HTR-8/SVneo (cell line): Measurements from ENCODE around the gene RNFT2.

Experiments
- DNase-seq: peaks from one replicate; pipeline ENCODE4 v3.0.0; 2011; ENCODE audit warnings: low spot score, mixed read lengths; ENCODE audit not compliant: insufficient read length
- FAIRE-seq: peaks from 2 replicates; lab custom pipeline; 2011; peaks lifted over from hg19 to GRCh38; lab: Jason Lieb, UNC

The RNFT2 gene

GRCh38 chr12:116818948-116819832 lies 81.1 kb downstream of the RNFT2 start:
- DNase-seq: peak; percentile 95
- FAIRE-seq: peak; percentile 85

DNA sequence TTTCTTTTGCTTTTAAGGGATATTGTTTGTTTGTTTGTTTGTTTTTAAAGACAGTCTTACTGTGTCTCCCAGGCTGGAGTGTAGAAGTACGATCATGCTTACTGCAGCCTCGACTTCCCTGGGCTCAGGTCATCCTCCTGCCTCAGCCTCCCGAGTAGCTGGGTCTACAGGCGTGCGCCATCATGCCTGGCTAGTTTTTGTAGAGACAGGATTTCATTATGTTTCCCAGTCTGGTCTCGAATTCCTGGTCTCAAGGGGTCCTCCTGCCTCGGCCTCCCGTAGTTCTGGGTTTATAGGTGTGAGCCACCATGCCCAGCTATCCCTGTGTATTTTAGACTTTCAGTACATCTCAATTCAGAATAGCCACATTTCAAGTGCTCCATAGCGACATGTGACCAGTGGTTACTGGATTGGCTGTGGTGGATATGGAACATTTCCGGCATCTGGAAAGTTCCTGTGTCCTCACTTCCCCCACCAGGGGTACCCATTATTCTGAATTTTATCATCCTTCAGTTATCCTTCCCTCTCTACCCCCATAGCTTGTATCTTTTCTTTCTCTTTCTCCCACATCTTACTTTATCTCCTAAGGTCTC lies 82.0 kb downstream of the RNFT2 start:
- FAIRE-seq: no peak
- DNase-seq: no peak

GRCh38 chr12:116821291-116821690 lies 83.2 kb downstream of the RNFT2 start:
- DNase-seq (no peak), FAIRE-seq (no peak)

- FAIRE-seq: no peak
- no peak for DNase-seq
Observed at GRCh38 chr12:116827432-116827831, 89.3 kb downstream of the RNFT2 start.

GRCh38 chr12:116832353-116832752 lies 94.2 kb downstream of the RNFT2 start:
- no peak for DNase-seq
- FAIRE-seq: no peak

DNA sequence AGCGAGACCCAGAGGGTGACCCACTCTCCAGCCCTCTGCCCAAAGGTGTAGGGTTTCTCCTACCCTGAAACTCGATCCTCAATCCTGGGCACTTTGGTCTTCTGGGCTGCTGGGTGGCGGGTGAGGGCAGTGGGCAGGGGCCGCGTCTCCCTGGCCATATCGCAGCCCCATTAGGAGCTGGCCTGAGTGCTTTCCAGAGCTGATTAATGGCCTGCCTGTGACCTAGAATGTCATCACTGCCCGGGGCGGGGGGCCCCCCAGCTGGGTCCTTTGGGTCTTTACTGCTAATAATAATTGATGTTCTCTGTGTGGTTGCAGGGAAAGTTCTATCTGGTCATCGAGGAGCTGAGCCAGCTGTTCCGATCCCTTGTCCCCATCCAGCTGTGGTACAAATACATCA lies 95.4 kb downstream of the RNFT2 start:
- no peak for FAIRE-seq
- no peak for DNase-seq

DNA sequence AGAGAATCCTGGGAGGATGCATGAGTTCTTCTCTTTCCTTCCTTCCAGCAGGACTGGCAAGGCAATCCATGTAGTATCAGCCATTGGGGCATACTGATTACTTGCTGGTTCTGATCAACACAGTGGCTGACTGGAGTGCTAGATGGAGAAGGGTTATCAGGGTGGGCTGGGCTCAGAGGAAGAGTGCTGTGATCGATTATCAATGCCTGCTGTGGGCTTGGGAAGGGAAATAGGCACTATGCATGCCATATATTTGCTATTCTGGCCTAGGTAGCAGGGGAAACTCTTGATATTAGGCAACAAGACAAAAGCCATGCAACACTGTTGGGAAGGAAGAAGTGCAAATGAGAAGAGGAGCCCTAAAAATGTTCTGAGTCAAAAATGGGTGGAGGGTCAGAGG lies 97.4 kb downstream of the RNFT2 start:
- DNase-seq: no peak
- no peak for FAIRE-seq

GRCh38 chr12:116837097-116837496 lies 99.0 kb downstream of the RNFT2 start:
- FAIRE-seq (no peak), DNase-seq (no peak)

DNA sequence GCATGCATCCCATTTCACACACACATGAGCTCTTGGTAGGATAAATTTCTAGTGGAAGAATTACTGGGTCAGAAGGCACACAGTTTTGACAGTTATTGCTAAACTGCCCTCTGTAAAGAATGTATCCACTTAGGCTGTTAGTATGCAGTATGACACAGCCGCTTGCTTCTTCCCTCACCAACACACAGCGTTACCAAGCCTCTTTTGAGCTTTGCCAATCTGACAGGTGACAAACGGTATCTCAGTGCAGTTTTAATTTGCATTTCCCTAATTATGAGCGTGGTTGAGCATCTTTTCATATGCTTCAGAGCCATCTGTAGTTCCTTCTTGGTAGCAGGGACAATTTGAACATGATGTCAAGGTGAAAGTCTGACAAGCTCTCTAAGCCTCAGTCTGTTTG lies 100.2 kb downstream of the RNFT2 start:
- DNase-seq (no peak), FAIRE-seq (no peak)

GRCh38 chr12:116839287-116839830 lies 101.2 kb downstream of the RNFT2 start:
- peak; percentile 31 for FAIRE-seq
- no peak for DNase-seq

DNA sequence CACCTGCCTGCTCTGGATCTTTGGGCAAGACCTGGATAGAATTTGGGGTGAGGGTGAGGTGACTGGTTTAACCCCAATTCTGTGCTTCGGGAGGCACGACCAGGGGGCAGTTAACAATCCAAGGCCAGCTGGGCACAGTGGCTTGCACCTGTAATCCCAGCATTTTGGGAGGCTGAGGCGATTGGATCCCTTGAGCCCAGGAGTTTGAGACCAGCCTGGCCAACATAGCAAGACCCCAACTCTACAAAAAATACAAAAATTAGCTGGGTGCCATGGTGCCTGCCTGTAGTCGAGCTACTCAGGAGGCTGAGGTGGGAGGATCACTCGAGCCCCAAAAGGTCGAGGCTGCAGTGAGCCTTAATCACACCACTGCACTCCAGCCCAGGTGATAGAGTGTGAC lies 105.0 kb downstream of the RNFT2 start:
- no peak for DNase-seq
- no peak for FAIRE-seq

- DNase-seq (no peak), FAIRE-seq (no peak)
Observed at GRCh38 chr12:116849216-116849615, 111.1 kb downstream of the RNFT2 start.

DNA sequence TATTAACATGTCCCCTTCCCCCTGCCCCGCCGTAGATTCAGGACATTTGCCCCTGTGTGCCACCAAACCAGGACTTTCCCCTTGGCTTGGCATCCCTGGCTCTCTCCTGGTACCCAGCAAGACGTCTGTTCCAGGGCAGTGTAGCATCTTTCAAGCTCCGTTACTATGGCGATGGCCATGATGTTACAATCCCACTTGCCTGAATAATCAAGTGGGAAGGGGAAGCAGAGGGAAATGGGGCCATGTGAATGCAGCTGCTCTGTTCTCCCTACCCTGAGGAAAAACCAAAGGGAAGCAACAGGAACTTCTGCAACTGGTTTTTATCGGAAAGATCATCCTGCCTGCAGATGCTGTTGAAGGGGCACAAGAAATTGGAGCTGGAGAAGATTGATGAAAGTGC lies 114.2 kb downstream of the RNFT2 start:
- FAIRE-seq: no peak

DNA sequence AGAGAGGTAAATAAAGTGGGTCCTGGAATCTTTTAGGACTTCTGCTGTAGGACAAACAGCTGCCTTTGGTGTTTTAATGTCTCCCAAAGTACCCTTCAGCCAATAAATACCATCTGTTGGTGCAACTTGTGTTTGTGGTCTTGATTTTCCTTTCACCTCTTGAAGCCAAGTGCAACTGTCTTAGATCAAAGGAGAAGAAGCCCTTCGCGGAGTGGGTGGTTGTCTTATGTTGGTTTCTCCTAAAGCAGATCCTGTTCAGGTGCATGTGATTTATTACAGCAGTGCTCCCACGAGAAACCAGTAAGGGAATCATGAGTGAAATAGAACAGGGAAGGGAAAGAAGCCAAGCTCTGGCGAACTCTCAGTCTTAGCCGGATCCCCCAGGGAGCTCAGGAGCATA lies 115.4 kb downstream of the RNFT2 start:
- FAIRE-seq (no peak), DNase-seq (no peak)

More for the DNA sequence above, 114.2 kb downstream of the RNFT2 start:
- no peak for DNase-seq

DNA sequence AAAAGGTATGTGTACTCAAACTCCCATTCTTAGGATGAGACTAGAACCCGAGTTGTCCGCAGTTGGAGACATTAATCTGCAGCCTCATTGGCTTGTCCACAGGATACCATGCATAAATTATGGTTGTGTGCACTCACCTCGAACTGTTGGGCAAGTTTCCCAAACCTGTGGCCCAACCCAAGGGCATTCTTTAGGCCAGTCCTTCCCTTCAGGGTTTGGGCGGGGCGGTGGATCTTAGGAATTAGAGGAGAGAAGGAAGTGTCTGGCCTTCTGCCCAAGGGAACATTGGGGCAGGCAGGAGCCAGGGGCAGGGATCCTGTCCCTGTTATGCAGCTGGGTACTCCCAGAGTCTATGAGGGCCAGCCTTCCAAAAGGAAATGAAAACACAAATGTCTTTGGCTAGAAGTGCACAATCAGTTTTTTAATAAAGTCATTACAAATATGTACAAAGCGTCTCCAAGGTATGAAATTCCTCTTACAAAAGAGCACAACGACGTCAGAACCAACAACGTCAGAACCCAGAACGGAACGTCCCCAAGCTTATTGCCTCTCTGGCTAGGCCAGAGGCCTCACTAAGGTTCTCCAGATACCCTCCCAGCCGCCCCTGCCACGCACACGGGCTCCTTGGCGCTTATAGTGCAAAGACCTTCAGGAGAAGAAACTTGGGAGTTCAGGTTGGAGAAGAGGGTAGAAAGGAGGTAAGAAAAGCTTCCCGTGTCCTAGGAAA lies 117.8 kb downstream of the RNFT2 start:
- FAIRE-seq (no peak), DNase-seq (no peak)

GRCh38 chr12:116856729-116857128 lies 118.6 kb downstream of the RNFT2 start:
- FAIRE-seq (no peak), DNase-seq (no peak)

- DNase-seq: no peak
- no peak for FAIRE-seq
Observed at GRCh38 chr12:116859079-116859478, 121.0 kb downstream of the RNFT2 start.

- FAIRE-seq (no peak), DNase-seq (no peak)
Observed at GRCh38 chr12:116860263-116860662, 122.1 kb downstream of the RNFT2 start.

DNA sequence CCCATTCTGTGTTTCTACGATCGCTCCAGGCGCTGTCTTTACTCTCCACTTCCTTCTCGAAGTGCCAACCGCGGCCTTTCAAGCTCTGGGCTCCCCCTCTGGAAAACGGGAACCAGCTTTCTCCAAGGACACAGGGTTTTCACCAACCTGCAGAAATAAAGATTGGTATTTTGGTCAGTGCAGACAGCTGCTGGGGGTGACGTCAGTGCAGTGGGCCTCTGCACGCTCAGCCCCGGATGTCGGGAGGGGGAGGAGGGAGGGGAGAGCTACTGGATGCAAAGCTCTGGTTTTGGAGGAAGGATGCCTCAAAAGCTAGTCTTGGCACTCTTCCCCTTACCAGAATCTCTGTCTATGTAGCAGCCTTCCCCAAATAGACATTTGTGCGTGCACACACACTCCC lies 123.2 kb downstream of the RNFT2 start:
- DNase-seq (no peak), FAIRE-seq (peak; percentile 81)

GRCh38 chr12:116862167-116862566 lies 124.1 kb downstream of the RNFT2 start:
- no peak for DNase-seq
- FAIRE-seq: no peak

DNA sequence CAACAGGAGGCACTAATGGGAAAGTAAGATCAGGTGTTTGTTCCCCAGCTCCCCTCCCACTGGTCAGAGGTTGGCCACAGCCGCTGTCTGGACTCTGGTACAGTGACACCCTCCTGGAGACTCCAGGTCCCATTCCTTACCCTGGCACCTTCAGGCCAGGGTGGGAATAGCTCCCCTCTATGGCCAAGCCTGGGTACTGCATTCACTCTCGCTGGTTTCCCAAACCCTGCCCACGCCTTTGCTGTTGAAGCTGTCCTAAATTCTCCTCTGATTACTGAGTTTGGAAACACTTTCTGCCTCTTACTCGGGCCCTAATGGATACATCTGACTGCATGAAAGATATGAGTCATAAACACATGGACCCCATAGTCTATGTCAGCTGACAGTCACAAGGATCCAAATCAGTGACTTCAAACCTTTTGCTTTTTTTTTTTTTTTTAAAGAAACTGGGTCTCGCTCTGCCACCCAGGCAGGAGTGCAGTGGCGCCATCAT lies 125.2 kb downstream of the RNFT2 start:
- DNase-seq: no peak
- FAIRE-seq: no peak
